GM19455 (cell line): ENCODE measurements around the gene IGFBPL1.
"Not testable (repeated sequence)": the region's sequence is repeated elsewhere in the genome, so short reads cannot be mapped to it uniquely, and the experiment has no call there.

ENCODE experiments used
- ATAC-seq: cut with Tn5 transposase; IDR thresholded peaks from one replicate; pipeline ENCODE4 v1.9.1; 2021; ENCODE audit not compliant: unreplicated experiment

The IGFBPL1 gene, protein sequence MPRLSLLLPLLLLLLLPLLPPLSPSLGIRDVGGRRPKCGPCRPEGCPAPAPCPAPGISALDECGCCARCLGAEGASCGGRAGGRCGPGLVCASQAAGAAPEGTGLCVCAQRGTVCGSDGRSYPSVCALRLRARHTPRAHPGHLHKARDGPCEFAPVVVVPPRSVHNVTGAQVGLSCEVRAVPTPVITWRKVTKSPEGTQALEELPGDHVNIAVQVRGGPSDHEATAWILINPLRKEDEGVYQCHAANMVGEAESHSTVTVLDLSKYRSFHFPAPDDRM

DNA sequence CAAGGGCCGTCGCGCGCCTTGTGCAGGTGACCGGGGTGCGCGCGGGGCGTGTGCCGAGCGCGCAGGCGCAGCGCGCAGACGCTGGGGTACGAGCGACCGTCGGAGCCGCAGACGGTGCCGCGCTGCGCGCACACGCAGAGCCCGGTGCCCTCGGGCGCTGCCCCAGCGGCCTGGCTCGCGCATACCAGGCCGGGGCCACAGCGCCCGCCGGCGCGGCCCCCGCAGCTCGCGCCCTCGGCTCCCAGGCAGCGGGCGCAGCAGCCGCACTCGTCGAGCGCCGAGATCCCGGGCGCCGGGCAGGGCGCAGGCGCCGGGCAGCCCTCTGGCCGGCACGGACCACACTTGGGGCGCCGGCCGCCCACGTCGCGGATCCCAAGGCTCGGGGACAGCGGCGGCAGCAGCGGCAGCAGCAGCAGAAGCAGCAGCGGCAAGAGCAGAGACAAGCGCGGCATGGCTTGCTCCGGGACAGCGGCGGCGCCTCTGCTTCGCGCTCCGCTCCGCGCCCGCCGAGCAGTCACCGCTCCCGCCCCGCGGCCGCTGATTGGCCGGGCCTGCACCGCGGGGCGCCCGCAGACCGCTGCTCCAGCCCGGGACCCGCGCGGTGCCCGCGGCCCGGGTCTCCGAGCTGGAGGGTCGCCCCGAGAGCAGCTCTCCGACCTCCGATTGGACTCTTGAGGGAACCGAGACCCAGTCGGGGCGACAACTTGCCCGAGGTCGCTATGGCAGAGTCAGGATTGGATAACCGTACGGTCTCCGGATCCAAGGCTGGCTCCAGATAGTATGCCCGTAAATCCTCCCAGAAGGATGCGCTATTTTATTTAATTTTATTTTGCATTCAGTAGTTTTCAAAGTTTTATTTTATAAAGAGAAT lies at the start of gene IGFBPL1:
IGFBPL1 (minus strand) TSS at position 482 of the 871 bp plus-strand sequence; CDS start at position 452, 30 bp downstream.
- ATAC-seq, result no peak

DNA sequence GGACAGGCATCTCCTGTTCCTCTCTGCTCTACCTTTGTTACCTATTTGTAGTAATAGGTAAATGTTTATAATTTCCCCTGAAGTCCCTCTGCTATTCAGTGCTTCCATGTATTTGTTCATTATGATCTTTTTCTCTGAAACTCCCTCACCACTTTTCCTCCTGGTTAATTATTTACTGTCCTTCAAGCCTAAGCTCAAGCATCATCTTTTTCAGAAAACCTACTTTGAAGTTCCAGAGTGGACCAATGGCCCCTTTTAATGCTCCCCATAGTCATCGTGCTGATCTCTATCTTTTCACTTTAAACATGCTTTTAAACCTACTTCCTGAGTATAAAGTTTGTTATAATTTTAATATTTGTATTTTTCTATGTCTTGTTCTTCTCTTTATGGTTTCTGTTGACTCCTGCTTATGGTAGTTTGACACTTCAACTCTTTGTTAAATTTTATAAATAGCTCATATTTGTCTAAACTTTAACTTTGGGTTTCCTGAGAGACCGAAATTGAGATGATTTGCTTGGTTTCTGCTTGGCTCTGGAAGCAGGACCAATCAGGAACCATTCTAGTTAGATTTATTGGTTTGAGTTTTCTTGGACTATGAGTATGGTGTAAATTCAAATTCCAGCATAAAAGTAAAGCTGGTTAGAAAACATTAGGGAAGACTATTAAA lies 48.5 kb upstream of the IGFBPL1 start:
- ATAC-seq, result not testable (repeated sequence)

DNA sequence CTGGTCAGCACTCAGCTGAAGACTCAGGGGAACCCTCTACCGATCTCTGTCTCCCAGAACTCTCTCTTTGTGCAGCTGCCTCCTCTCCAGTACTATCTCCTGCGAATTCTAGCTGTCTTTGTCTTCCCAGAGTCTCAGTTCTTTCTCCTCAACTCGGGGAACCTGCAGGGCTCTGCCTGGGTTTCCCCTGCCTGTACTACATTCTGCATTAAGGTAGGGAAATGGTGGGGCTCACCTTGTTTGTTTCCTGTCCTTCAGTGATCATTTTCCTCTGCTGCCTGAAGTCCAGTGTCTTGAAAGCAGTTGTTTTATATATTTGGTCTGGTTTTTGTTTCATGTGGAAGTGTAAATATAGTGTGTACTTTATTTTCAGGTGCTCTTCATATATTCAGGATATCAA lies 43.1 kb upstream of the IGFBPL1 start:
- ATAC-seq, result no peak

DNA sequence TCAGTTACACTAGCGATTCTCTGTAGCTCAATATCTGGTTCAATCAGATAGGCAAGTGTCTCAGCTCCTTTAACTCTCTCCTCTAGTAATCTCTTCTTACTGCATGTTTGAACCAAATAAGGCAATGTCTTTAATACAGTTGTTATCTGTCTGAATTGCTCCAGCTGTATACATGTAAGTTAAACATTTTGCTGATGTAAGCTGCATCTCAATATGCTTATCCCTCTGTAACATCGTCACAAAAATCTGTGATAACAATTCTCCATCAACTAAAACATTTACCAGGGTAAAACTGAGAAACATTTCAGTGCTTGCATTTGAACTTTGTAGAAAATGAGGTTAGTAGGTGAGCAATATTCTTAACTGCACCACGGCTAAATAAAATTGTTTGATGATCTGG lies 29.6 kb upstream of the IGFBPL1 start:
- no peak for ATAC-seq

DNA sequence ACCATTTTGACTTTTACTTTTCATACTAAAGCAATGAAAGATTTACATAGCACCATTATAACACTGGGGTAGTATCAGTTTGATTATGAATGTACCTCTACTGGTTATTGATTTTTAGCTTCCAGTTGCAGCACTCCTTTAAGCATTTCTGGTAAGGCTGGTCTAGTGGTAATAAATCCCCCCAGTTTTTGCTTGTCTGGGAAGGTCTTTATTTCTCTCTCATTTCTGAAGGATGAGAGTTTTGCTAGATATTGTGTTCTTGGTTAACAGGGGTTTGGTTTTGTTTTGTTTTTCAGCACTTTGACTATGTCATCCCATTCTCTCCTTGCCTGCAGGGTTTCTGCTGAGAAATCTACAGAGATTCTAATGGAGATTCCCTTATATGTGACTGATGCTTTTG lies 26.9 kb upstream of the IGFBPL1 start:
- ATAC-seq, result no peak

DNA sequence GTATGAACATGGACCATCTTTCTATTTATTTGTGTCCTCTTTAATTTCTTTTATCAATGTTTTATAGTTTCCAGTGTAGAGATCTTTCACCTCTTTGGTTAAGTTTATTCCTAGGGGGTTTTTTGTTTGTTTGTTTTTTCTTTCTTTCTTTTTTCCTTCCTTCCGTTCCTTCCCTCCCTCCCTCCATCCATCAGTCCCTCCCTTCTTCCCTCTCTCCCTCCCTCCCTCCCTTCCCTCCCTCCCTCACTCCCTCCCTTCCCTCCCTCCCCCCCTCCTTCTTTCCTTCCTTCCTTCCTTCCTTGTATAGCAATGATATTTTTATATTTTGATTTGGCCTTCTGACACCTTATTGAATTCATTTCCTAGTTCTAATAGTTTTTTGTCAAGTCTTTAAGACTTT lies 23.4 kb upstream of the IGFBPL1 start:
- no peak for ATAC-seq

DNA sequence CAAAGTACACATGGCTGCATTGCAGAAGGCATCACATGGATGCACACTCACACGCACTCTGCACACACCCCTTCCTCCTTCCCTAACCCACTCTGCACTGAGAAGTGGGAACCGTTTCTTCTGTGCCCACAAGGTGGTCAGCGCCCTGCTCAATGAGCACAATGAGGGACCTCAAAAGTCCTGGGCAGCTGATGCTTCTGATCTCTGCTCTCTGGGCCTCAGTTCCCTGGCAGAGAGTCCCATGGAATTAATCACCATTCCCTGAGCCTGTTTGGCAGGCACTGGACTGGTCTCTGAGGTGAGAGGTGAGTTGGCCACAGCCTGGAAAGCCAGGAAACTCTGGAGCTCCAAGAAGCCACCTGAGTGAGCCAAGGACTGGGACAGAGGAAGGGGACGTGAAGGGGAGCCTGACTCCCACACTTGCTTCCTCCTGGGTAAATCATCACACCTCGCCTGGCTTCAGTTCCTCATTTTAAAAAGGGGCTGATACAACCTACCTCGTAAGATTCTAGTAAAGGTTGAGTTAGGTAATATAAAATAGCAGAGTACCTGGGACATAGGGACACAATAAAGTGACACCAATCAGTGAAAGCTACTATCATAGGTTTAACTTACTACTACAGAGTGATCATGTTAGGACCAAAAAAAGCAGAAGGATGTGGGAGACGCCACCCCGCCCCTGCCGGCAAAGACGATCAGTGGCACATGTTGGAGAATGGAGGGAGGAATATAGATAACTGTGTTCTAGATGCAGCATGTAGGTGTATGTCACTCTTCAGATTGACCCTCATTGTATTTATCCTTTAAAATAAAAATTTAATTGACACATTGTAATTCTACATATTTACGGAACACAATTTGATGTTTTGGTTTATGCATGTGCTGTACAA lies 21.1 kb upstream of the IGFBPL1 start:
- no peak for ATAC-seq

DNA sequence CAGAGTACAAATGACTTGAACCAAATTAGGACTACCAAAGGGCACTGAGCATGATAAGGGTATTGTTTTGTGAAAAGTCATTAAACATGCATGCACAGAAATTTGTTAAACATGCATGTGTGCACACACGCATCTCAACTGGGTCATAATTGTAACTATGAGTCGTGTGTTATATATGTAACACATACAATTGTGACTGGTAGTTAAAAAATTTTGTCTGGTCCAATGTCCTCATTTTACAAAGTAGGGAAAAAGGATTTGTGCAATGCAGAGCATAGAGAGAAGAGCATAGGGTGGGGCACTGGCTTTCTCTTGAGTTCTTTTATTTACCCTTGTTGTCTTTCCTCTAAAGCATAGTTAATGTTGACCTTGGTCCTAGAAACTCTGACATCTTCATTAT lies 19.3 kb upstream of the IGFBPL1 start:
- ATAC-seq, result no peak

DNA sequence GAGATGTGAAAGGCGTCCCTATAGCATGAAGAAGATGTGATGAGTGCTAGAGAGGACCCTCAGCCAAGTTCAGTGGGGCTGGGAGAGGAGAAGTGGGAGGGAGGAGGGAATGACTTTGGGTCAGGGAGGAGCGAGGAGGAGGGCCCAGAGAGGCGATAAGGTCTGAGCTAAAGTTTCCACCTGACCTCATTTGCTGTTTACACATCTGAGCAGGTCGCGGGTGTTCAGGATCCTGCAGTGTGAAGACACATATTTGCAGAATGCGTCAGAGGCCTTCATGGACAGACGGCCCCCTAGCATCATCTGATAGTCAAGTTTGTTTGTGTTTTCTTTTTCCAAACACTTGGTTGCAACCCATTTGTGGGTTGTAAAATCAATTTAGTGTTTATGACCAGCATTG lies 18.9 kb upstream of the IGFBPL1 start:
- no peak for ATAC-seq

DNA sequence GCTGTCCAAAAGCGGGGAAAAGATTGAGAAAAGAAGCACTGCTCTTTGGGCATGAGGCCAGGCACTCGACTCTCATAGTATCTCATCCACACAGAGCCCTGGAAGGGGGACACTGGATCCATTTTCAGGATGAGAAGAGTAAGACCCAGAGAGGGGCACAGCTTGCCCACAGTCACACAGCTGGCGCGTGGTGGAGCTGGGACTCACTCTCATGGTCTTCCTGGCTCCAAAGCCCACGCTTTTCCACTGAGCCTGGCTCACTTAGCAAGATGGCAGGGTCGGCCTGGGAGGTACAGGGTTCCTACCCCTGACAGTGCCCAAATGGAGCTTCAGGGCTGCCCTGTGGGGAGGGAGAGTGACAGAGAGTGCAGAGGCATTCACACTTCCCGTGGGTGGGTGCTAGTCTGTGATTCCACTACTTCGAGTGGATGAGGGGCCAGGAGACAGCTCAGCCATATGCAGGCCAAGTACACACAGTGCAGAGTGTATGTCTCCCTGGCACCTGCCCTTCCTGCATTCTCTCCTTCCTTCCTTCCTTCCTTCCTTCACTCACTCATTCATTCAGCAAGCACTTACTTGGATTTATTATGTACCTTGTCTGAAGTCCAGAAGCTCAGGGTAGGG lies 18.3 kb upstream of the IGFBPL1 start:
- no peak for ATAC-seq

DNA sequence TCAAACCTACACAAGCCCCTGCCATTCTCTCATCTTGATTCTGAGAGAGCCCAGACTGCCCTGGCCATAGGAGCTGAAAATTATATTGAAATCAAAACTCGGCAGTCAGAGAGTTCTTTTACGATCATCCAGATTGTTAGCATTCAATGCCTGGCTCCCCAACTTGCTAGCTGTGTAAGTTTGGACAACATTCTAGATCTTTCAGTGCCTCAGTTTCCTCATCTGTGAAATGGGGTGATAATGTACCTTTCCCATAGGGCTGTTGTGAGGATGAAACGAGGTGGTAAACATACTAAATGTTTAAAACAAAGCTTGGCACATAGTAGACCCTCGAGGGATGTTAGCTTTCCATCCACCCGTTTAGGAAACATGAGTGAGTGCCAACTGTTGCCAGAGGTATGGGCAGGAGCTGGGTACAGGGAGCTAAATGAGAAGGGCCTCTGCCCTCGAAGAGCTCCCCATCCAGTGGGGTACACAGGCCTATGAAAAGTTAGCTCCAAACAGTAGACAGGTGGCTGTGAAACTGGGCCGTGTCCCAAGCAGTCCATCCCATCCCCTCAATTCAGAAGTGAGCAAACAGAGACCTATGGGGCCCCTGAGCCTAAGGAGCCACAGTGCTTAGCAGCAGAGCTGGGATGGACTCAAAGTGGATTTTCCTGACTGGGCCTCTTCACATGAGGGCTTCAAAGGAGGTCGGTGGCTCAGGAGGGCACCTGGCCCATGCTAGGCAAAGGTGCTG lies 17.3 kb upstream of the IGFBPL1 start:
- no peak for ATAC-seq

DNA sequence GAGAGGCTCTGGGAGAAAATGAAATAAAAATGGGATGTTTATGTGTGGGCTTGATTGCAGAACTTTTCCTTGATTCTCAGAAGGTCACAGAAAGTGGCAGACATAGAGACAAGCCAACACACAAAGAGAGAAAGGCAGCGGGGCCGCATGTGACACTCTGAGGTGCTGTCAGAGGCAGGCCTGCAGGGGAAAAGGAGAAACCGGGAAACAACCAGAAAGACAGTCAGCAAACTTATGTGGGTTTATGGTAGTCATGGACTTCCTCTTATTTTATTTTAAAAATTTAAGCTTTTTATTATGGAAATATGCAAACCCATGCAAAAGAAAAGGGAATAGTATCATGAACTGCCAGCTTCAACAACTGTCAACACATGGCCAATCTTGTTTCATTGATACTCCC lies 16.3 kb upstream of the IGFBPL1 start:
- no peak for ATAC-seq

DNA sequence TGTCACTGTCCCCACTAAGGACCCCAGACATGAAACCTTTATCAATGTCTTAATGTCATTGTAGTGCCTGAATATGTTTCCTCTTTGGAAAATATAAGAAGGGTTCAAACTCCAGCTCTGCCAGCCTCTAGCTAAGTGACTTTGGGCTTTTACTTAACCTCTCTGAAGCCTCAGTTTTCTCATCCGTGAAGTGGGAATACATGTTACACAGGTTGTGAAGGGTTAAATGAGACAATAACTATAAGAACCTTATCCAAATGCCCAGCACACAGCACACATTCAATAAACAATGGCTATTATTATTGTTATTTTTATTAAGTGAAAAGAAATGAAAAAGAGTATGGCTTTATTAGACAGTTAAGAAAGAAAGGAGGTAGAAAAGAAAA lies 15.7 kb upstream of the IGFBPL1 start:
- no peak for ATAC-seq

DNA sequence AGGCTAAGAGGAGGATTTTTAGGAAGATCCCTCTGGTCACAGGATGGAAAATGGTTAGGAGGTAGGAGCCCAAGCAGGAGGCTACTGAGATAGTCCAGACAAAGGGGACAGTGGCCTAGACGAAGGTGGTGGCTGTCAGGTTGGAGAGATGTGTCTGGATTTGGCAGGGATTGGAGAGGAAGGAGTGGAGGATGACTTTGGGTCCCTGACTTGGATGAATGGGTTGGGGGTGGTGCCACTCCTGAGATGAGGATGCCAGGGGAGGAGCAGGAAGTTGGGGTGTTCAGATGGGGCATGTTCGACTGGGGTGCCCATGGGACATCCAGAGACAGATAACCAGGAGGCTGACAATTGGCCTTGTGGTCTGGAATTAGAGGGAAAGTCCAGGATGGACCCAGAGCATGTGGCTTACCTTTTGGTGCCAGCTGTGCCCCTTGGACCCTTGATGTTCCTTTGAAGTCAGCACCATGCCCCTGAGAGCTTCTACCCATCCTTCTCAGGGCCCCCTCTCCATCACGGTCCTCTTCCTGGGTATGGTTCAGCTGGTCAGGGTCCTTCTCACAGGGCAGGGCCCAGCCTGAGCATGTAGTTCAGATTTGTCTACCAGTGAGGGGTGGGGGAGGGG lies 15.1 kb upstream of the IGFBPL1 start:
- ATAC-seq, result no peak

DNA sequence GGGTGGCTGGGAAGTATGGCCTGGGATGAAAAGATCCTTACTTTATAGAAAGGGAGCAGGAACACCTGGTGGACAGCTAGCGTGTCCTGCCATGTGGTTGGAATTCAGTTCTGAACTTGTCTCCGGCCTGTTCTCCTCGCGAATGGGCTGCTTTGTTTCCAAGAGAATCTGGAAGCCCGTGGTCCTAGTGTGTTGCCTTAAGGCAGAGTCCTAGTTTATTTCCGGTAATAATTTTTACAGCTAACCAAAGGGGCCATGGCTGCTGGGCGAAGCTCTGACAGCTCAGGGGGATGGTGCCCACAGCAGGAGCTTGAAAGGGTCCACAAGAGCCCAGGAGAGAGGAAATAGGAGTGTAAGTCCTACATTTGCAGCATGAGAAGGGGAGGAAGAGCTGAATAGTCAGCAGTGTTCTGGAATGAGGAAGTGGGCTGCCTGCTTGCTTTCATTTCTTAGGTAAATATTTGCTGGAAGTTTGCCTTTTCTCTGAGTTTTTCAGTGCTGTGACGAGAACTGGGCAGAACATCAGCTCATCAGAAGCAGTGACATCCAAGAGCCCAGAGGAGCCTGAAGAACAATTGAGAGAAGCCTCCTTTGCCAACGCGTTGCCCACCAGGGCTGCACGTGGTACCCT lies 13.1 kb upstream of the IGFBPL1 start:
- no peak for ATAC-seq

DNA sequence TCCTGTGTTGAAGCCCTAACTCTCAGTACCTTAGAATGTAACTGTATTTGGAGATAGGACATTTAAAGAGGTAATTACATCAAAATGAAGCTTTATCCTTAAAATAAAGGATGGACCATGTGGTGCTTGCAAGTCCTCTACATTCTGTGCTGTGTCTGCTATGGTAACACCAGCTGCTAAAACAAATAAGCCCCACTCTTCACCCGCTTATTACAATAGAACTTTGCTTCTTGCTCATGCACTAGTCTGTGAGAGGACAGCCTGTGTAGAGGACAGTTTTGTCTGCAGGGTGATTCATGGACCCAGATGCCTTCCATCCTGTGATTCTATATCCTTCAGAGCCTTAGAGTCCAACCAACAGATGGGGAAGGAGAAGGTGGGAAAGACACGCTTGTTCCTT lies 12.5 kb upstream of the IGFBPL1 start:
- no peak for ATAC-seq

DNA sequence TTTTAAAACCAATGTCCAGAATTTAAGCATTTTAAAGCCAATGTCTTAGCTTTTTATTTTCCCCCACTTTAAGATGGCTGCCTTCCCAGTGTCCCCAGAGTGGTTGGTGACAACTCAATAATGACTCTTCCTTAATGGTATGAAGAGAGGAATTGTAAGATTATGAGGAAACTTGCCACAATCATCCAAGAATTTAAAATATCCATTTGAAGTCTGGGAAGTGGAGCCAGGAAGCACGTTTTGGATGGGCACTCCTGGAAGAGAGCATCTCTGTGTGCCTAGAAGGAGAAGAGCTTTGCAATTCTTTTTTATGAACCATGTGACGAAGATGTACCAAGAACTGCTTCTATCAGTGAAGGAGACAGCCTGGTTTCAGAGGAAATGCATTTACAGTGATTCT lies 11.3 kb upstream of the IGFBPL1 start:
- no peak for ATAC-seq

DNA sequence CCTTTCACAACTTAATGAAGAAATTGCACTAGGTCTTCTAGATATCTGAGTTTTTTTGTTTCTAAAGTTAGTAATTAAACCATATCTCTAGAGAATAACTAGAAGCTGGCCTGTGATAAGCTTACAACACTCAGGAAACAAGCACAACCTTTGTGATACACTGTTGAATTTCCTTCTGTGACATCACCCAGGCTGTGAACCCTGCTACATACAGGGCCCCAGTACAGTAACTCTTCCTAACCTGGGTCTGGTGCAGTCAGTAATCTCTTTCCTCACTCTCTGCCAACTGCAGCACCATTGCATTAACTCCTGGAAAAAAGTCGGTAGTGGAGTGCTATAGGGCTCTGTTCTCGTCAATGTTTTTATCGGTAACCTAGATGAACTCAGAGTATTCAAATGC lies 10.6 kb upstream of the IGFBPL1 start:
- ATAC-seq, result no peak

DNA sequence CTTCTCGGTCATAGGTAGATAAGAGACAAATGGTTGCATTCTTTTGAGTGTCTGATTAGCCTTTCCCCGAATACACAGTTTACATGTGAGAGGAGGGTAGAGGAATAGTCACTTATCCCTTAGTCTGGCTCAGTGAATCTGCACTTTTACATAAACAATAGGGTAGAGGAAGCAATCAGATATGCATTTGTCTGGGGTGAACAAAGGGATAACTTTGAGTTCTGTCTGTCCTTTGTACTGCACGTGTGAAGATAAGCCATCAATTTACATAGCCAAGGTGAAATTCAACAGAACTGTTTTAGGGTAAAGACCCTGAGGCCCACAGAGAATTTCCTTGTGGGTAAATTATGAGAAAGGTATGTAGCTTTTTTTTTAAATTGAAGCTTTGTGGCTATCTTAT lies 10.1 kb upstream of the IGFBPL1 start:
- no peak for ATAC-seq
